Colonic mucosa (tissue), 4 donors: ENCODE results near the gene LRRC7. TPM values are rescaled to one million over a fixed set of nuclear protein-coding genes. Genes with fewer than 3 reads are reported as not detected.

Experiments used
- DNase-seq: peaks from one replicate; pipeline ENCODE4 v3.0.0-alpha.2; 2020
- H3K27ac ChIP-seq: fragments of 200-600 bp; one replicate; pipeline ENCODE4 v1.8.0; 2021
- H3K27me3 ChIP-seq: fragments of 200-600 bp; one replicate; pipeline ENCODE4 v1.8.0; 2021
- H3K36me3 ChIP-seq: fragments of 200-600 bp; one replicate; pipeline ENCODE4 v1.8.0; 2021
- H3K4me1 ChIP-seq: fragments of 200-600 bp; one replicate; pipeline ENCODE4 v1.8.0; 2021; ENCODE audit warnings: mild to moderate bottlenecking
- H3K4me3 ChIP-seq: fragments of 200-600 bp; one replicate; pipeline ENCODE4 v1.8.0; 2021
- H3K9ac ChIP-seq, 2 donors: one replicate each; pipeline ENCODE4 v1.7.0; 2013; ENCODE audit warnings: control low read depth in 2 of 2, low read depth in 2 of 2, low read length in 2 of 2
- H3K9me3 ChIP-seq: fragments of 200-600 bp; one replicate; pipeline ENCODE4 v1.8.0; 2021
- CTCF ChIP-seq: fragments of 200-600 bp; IDR thresholded peaks from one replicate; pipeline ENCODE4 v1.8.0; 2022; ENCODE audit warnings: antibody characterized with exemption, mild to moderate bottlenecking
- intact Hi-C: fragments of 100-400 bp; cut with DNase I; formaldehyde crosslinking; loops from one replicate; pipeline ENCODE4 v1.14.1; 2022
- total RNA-seq, 2 donors: library from RNA; stranded (reverse); fragmentation: NEBNext Ultra II Directional in 1 of 2; extraction: Animal tissue kit (Norgen Biotek cat#: 25700) in 1 of 2; gene quantifications; one replicate each; pipeline ENCODE4 v1.2.1, GENCODE V29; 2021
- donor health status: healthy.
- donor health status: DM: no; HTN: no; CAD: no.
- donor health status: DM: no; HTN: no; CAD: no.

The LRRC7 gene
- total RNA-seq, 2 donors from 2014 or later, result 0.21 to 0.22 TPM

GRCh38 chr1:70066711-70067110 is 499.0 kb downstream of the LRRC7 start:
- Histone ChIP-seq H3K4me3 (no peak overlapping the region), H3K9me3 (no peaks in the 10 kb centered on the region), H3K36me3 (no peaks in the 10 kb centered on the region), H3K27me3 (no peaks in the 10 kb centered on the region), H3K9ac (no peak overlapping the region), H3K27ac (no peak overlapping the region), H3K4me1 (no peaks in the 10 kb centered on the region)
- no peak for TF ChIP-seq CTCF
- no peak for DNase-seq
- intact Hi-C loops, result no loop called here

GRCh38 chr1:70071601-70072000 is 503.9 kb downstream of the LRRC7 start:
- H3K9me3 ChIP-seq, result no peaks in the 10 kb centered on the region
- no peaks in the 10 kb centered on the region for H3K27me3 ChIP-seq
- H3K36me3 ChIP-seq, result no peaks in the 10 kb centered on the region
- DNase-seq, result peak; percentile 41
- TF ChIP-seq CTCF, result no peak
- H3K4me1 ChIP-seq, result no peaks in the 10 kb centered on the region
- H3K9ac ChIP-seq, result no peak overlapping the region
- no peak overlapping the region for H3K27ac ChIP-seq
- intact Hi-C loops, result no loop called here
- no peak overlapping the region for H3K4me3 ChIP-seq

GRCh38 chr1:70072231-70072751 is 504.6 kb downstream of the LRRC7 start:
- Histone ChIP-seq H3K27ac (no peak overlapping the region), H3K9ac (no peak overlapping the region), H3K36me3 (no peaks in the 10 kb centered on the region), H3K9me3 (no peaks in the 10 kb centered on the region), H3K4me3 (no peak overlapping the region), H3K4me1 (no peaks in the 10 kb centered on the region), H3K27me3 (no peaks in the 10 kb centered on the region)
- intact Hi-C loops, result no loop called here
- TF ChIP-seq CTCF, result no peak
- no peak for DNase-seq

- H3K36me3 ChIP-seq, result no peaks in the 10 kb centered on the region
- no peak overlapping the region for H3K27ac ChIP-seq
- H3K9me3 ChIP-seq, result no peaks in the 10 kb centered on the region
- no peaks in the 10 kb centered on the region for H3K4me1 ChIP-seq
- no peak overlapping the region for H3K9ac ChIP-seq
- H3K4me3 ChIP-seq, result no peak overlapping the region
- no peak for DNase-seq
- H3K27me3 ChIP-seq, result no peaks in the 10 kb centered on the region
- TF ChIP-seq CTCF, result no peak
- intact Hi-C loops, result no loop called here
Observed at GRCh38 chr1:70075761-70076160, 508.0 kb downstream of the LRRC7 start.

GRCh38 chr1:70077066-70077465 is 509.3 kb downstream of the LRRC7 start:
- DNase-seq, result no peak
- H3K27me3 ChIP-seq, result no peaks in the 10 kb centered on the region
- TF ChIP-seq CTCF, result no peak
- no peaks in the 10 kb centered on the region for H3K4me1 ChIP-seq
- no peaks in the 10 kb centered on the region for H3K36me3 ChIP-seq
- H3K9ac ChIP-seq, result no peak overlapping the region
- H3K27ac ChIP-seq, result no peak overlapping the region
- H3K9me3 ChIP-seq, result no peaks in the 10 kb centered on the region
- intact Hi-C loops, result no loop called here
- no peak overlapping the region for H3K4me3 ChIP-seq
